ENCODE measurements around the gene DSCAML1.

GRCh38 chr11:117633976-117634755 is 162.8 kb downstream of the DSCAML1 start:
- no peak for TF ChIP-seq POLR2AphosphoS2 (IDR thresholded peaks at IDR 0.05; ENCODE audit: low read depth, low read length)
- no peak for TF ChIP-seq ZNF217 (IDR thresholded peaks at IDR 0.05)
- no peak for TF ChIP-seq SPI1 (IDR thresholded peaks at IDR 0.05; ENCODE audit: borderline replicate concordance, insufficient read depth, low read depth, low read length)
- TF ChIP-seq RFX5 (IDR thresholded peaks at IDR 0.05; ENCODE audit: low read depth, low read length), result no peak
- TF ChIP-seq HDAC2 (IDR thresholded peaks at IDR 0.05), result no peak
- TF ChIP-seq, protein P1, sequence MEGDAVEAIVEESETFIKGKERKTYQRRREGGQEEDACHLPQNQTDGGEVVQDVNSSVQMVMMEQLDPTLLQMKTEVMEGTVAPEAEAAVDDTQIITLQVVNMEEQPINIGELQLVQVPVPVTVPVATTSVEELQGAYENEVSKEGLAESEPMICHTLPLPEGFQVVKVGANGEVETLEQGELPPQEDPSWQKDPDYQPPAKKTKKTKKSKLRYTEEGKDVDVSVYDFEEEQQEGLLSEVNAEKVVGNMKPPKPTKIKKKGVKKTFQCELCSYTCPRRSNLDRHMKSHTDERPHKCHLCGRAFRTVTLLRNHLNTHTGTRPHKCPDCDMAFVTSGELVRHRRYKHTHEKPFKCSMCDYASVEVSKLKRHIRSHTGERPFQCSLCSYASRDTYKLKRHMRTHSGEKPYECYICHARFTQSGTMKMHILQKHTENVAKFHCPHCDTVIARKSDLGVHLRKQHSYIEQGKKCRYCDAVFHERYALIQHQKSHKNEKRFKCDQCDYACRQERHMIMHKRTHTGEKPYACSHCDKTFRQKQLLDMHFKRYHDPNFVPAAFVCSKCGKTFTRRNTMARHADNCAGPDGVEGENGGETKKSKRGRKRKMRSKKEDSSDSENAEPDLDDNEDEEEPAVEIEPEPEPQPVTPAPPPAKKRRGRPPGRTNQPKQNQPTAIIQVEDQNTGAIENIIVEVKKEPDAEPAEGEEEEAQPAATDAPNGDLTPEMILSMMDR (IDR thresholded peaks at IDR 0.05 in 2 of 3, conservative IDR thresholded peaks at IDR 0.05 in 1 of 3; ENCODE audit: control insufficient read depth in 2 of 3, extremely low read depth in 1 of 3, insufficient read depth in 1 of 3, low read depth in 3 of 3, low read length in 3 of 3), result no peak
- no peak for TF ChIP-seq ATF3 (IDR thresholded peaks at IDR 0.05; ENCODE audit: borderline replicate concordance, extremely low read depth, low read depth, low read length)
- no peak for TF ChIP-seq JUND (IDR thresholded peaks at IDR 0.05; ENCODE audit: low read depth, low read length)
- TF ChIP-seq SIN3A (IDR thresholded peaks at IDR 0.05; ENCODE audit: low read depth, low read length), result no peak
- TF ChIP-seq RUNX3 (IDR thresholded peaks at IDR 0.05; ENCODE audit: low read length), result no peak
- TF ChIP-seq E2F8 (IDR thresholded peaks at IDR 0.05; ENCODE audit: low read depth, partially characterized antibody), result no peak

Data from GM12878 (cell line).